HG02623 (cell line): Measurements from ENCODE around the gene MGLL.

Experiments used
- ATAC-seq: cut with Tn5 transposase; IDR thresholded peaks from one replicate; pipeline ENCODE4 v1.9.1; 2021; ENCODE audit warnings: moderate library complexity; ENCODE audit not compliant: unreplicated experiment

Gene MGLL

DNA sequence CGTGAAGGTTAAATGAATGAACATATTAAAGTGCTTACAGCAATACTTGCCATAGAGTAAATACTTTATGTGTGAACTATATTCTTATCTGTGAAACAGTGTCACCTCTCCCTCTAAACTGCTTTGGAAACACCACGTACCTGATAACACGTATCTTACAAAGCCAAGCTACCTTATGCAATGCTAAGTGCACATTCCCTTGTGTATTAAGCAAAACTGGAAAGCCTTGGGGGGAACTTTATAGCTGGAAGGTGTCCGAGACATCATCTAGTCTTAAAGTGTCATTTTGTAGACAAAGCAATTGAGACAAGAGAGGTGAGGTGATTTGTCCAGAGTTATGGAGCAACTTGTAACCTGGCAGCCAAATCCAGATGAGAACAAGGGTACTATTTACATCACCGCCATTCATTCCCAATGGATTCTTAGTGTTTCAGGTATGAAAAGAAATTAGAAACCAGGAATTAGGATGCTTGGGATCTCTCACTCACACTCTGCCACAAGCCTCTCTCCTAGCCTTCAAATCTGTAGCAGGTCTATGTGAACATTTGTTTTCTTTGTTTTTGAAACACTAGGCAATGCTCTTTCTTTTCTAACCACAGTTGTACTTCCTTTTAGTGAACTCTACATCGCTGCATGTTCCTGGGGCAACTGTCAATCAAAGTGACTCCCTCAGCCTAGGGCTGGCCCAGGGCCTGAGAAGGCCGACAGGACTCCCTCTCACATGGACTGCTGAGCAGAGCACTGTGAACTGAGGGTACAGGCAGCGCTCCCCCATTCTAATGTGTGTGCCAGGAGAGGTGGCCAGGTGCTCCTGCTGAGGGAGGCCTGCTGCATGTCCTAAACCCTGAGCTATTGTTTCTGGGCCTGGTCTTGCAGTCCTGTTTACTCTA is 13.9 kb upstream of the MGLL start:
- ATAC-seq: peak; percentile 77

GRCh38 chr3:127834771-127835170 is 12.5 kb upstream of the MGLL start:
- no peak for ATAC-seq

GRCh38 chr3:127833281-127834032 is 11.1 kb upstream of the MGLL start:
- no peak for ATAC-seq

DNA sequence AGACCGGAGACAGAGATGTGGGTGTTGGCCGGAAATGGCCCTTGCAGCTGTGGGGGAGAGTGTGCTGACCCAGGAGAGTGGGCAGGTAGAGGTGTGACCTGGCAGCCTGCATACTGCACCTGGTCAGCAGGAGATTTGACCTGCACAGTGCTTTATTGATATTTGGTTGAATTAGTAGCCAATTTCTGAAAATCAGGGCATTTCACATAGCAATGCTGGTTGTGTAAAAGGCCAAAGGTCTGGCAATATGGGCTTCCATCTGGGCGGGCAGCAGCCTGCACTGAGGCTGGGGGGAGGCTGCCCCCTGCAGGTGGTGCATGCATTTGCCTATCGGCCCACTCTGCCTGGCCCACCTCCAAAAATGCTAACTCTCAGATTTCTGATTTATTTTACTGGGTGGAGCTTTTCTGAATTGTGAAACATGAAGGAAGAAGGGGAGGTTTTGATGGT is 9.4 kb upstream of the MGLL start:
- no peak for ATAC-seq

- ATAC-seq: no peak
These were observed 7.2 kb upstream of the MGLL start for GRCh38 chr3:127829537-127829936.

GRCh38 chr3:127827808-127828207 is 5.5 kb upstream of the MGLL start:
- ATAC-seq: no peak

GRCh38 chr3:127825756-127826155 is 3.4 kb upstream of the MGLL start:
- ATAC-seq: no peak

DNA sequence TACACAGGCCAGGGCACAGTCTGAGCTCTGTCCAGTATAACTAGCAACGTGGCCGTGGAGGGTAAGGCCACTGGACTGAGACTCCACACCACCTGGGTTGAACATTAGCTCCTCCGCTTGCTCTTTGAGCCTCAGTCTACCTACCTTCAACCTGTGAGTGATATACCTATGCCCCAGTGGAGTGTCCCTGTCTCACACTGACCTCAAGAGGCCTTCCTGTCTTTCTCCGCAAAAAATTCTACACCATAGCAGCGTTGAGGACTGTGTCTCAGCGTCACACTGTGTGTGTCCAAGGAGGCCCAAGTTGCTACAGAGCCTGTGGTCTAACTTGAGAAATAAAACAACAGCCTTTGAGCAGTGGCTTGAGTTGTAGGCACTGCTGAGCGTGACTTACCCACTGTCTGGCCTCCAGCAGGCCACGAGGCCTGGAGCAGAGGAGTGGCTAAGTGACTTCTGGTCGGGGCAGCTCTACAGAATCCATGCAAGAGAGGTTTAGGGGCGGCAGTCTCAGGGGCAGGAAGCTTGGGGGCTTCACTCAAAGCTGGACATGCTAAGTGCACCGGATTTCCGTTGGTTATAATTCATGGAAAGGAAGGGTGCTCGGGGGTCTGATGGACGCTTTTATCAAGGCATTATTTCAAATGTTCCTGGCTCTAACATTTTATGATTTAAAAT is 2.0 kb upstream of the MGLL start:
- no peak for ATAC-seq

DNA sequence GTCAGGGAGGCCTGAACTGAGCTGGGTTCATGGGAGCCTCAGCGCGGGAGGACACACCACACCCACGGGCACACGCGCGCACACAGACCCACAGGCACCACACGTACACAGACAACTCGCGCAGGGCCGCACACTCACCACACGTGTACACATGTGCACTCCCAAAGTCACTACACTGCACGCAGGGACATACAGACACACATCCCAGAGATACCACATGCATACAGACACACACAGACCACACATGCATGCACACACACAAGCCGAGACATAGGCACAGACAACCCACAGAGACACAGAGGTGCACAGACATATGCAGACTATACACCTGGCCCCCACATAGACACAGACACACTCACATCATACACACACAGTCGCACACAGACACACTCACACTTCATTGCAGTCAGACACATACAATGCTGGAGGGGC is 1.1 kb upstream of the MGLL start:
- no peak for ATAC-seq

GRCh38 chr3:127822682-127823425 is 539 bp upstream of the MGLL start:
- ATAC-seq: peak; percentile 54

- no peak for ATAC-seq
These were observed 921 bp downstream of the MGLL start for GRCh38 chr3:127821394-127821793.

DNA sequence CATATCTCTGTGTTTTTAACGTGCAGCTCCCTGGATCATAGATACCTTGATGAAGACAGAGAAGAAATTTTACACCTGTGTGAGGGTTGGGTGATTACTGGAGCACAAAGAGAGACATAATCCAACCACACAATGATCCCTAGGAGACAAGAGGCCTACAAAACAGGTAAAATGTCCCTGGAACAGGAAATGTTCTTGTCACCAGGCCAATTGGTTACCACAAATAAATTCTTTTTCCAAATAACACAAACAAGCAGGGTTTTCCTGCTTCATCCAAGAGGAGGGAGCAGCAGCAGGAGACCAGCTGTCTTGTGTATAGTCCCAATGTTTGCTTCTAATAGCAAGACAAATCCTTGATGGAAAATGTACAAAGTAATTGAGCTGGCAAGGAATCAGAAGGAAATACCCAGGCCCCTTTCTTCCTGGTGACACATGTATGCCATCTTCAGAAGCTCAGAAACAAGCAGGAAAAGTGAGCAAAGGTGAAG is 1.4 kb downstream of the MGLL start:
- ATAC-seq: no peak

- ATAC-seq: no peak
These were observed 2.0 kb downstream of the MGLL start for GRCh38 chr3:127820221-127820825.

- no peak for ATAC-seq
These were observed 2.7 kb downstream of the MGLL start for GRCh38 chr3:127819656-127820055.

GRCh38 chr3:127819086-127819485 is 3.2 kb downstream of the MGLL start:
- no peak for ATAC-seq

DNA sequence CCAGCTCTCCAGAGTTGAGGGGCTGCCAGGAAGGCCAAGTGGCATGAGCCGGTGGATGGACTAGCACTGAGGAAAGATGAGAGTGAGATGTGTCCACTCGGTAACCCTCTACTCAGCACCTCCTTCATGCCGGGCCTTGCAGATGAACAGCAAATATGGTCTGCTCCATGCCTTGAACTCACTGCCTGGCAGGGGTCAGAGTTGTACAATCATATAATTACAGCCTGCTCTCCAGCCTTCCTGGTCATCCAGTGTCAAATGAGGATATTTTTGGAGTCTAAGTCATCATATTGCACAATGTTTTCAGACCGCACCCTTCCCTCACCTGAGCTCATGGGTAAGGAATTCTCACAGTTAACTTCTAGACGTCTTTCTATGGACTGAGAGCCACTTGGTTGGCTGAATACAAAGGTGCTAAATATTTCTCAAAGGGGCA is 4.9 kb downstream of the MGLL start:
- no peak for ATAC-seq

GRCh38 chr3:127816783-127817405 is 5.4 kb downstream of the MGLL start:
- ATAC-seq: no peak

DNA sequence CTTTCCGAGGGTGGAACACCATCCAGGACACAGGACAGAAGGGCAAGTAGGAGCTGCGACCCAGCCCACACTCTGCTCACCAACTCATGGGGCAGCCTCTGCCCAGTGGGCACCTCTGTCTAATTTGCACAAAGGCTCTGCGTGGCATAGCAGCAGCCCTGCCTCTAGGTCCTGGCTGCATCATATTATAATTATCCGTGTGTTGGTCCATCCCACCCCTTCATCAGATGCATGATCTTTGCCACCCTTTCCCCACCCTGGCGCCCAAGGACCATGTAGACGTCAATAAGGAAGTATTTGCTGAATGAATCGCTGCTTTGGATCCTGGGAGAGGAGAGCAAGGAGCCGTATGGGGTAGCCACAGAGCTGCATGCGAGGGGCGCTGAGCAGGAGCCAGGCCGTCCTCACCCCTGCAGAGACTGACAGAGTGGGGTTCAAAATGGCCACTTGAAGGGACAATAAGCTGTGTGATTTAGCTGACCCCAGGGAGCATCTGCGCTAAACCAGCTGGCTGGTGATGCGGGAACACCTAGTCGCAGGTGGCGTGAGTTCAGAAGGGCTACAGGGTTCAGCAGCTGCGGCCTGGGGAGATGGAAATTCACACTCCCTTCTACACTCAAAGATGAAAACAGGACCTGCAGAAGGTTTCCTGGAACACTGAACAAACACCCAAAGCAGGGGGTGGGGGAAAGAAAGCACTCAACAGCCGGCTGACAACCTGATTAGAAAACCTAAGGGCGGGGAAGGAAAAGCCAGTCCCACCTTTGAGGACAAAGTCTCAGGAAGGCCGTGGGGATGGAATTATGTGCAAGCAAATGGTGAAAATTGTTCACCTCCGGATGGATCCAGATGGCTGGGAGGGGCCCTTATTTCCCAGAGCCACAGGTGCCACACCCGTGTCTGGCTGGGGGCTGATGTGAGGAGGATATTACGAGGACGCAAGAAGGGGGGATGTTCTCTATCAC is 6.4 kb downstream of the MGLL start:
- no peak for ATAC-seq

DNA sequence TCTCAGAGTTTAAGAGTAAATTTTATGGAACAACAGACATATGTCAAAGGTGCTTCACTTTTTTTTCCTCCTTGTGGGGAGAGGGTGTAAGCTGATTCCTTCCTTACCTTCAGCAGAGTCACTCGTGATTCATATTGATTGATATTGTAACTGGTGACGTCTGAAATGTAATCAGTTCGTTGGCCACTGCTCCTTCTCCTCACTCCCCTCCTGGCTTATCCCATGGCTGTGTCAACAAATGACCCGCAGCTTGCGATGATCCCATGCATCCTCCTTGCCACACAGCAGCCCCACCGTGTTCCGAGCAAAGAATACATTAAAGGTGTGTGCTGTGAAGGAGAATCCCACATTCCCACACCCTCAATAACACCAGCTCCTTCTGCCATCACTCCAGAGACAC is 7.3 kb downstream of the MGLL start:
- ATAC-seq: no peak
